ACC112 (cell line): ENCODE data around the gene TSHZ2.

ENCODE experiments used
- H2AFZ ChIP-seq: fragments of 200-600 bp; sonication (generic); one replicate; pipeline ENCODE4 v1.6.0; 2017; ENCODE audit warnings: antibody characterized with exemption, low read length; ENCODE audit not compliant: unreplicated experiment
- H3K27ac ChIP-seq: fragments of 200-600 bp; sonication (generic); 2 replicates; pipeline ENCODE4 v1.5.1; 2014; ENCODE audit warnings: low read depth, mild to moderate bottlenecking, antibody characterized with exemption, low read length, moderate library complexity
- H3K27me3 ChIP-seq: fragments of 200-600 bp; sonication (generic); 2 replicates; pipeline ENCODE4 v1.6.1; 2014; ENCODE audit warnings: mild to moderate bottlenecking, antibody characterized with exemption, low read length, moderate library complexity, mixed read lengths; ENCODE audit not compliant: insufficient read depth
- H3K36me3 ChIP-seq: fragments of 200-600 bp; sonication (generic); 2 replicates; pipeline ENCODE4 v1.6.1; 2016; ENCODE audit warnings: mild to moderate bottlenecking, antibody characterized with exemption, low read length, moderate library complexity, mixed read lengths; ENCODE audit not compliant: insufficient read depth
- H3K4me1 ChIP-seq: fragments of 200-600 bp; sonication (generic); one replicate; pipeline ENCODE4 v1.6.1; 2016; ENCODE audit warnings: low read length, mixed read lengths; ENCODE audit not compliant: insufficient read depth, unreplicated experiment, control insufficient read depth
- H3K4me3 ChIP-seq: fragments of 200-600 bp; sonication (generic); 2 replicates; pipeline ENCODE4 v1.5.1; 2014; ENCODE audit warnings: mild to moderate bottlenecking, low read depth, low read length
- H3K79me2 ChIP-seq: fragments of 200-600 bp; sonication (generic); one replicate; pipeline ENCODE4 v1.6.0; 2016; ENCODE audit warnings: low read length; ENCODE audit not compliant: control insufficient read depth, unreplicated experiment, insufficient read depth

Gene TSHZ2

GRCh38 chr20:52941808-52942207 lies 30.4 kb upstream of the TSHZ2 start:
- H3K27me3 ChIP-seq = no peaks in the 10 kb centered on the region
- no peaks in the 10 kb centered on the region for H3K79me2 ChIP-seq
- no peaks in the 10 kb centered on the region for H3K36me3 ChIP-seq
- no peak overlapping the region for H3K4me3 ChIP-seq
- H2AFZ ChIP-seq = no peak overlapping the region
- H3K27ac ChIP-seq = no peak overlapping the region
- peaks cover 9% of the 10 kb centered on the region for H3K4me1 ChIP-seq

GRCh38 chr20:52943185-52943841 lies 28.8 kb upstream of the TSHZ2 start:
- H2AFZ ChIP-seq = no peak overlapping the region
- no peak overlapping the region for H3K4me3 ChIP-seq
- no peaks in the 10 kb centered on the region for H3K79me2 ChIP-seq
- H3K4me1 ChIP-seq = peaks cover 9% of the 10 kb centered on the region
- H3K36me3 ChIP-seq = no peaks in the 10 kb centered on the region
- H3K27me3 ChIP-seq = no peaks in the 10 kb centered on the region
- H3K27ac ChIP-seq = peak overlapping the region; percentile 23; the same call in 1 of the 2 replicates

GRCh38 chr20:52945268-52945667 lies 26.9 kb upstream of the TSHZ2 start:
- Histone ChIP-seq H3K27ac (no peak overlapping the region), H3K27me3 (no peaks in the 10 kb centered on the region), H2AFZ (no peak overlapping the region), H3K36me3 (no peaks in the 10 kb centered on the region), H3K4me3 (no peak overlapping the region), H3K4me1 (peaks cover 9% of the 10 kb centered on the region), H3K79me2 (no peaks in the 10 kb centered on the region)

GRCh38 chr20:52945862-52946522 lies 26.2 kb upstream of the TSHZ2 start:
- H3K4me3 ChIP-seq = no peak overlapping the region
- H3K36me3 ChIP-seq = no peaks in the 10 kb centered on the region
- no peak overlapping the region for H2AFZ ChIP-seq
- no peaks in the 10 kb centered on the region for H3K79me2 ChIP-seq
- no peak overlapping the region for H3K27ac ChIP-seq
- H3K4me1 ChIP-seq = peaks cover 9% of the 10 kb centered on the region
- no peaks in the 10 kb centered on the region for H3K27me3 ChIP-seq

- H3K27ac ChIP-seq = no peak overlapping the region
- no peaks in the 10 kb centered on the region for H3K27me3 ChIP-seq
- no peaks in the 10 kb centered on the region for H3K36me3 ChIP-seq
- H3K4me1 ChIP-seq = peaks cover 3% of the 10 kb centered on the region
- H2AFZ ChIP-seq = no peak overlapping the region
- no peaks in the 10 kb centered on the region for H3K79me2 ChIP-seq
- H3K4me3 ChIP-seq = no peak overlapping the region
Measured at GRCh38 chr20:52948491-52948890, 23.7 kb upstream of the TSHZ2 start.

DNA sequence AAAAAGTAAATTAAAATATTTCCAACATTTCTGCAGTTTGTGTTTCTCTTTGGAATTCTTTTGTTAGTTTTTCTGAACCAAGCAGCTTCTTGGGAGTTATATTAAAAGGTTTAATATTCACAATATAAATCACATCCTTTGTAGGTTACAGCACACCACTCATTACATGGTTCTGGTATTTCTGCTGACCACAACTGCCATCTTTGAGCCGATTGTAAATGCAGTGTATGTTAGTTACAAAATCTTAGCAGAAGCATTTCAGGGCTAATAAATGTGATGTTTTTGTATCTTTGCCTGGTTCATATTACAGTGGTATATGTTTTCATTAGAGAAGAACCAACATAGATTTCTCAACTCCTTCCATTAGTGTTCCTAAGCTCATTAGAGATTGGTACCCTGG lies 19.1 kb upstream of the TSHZ2 start:
- Histone ChIP-seq H3K27ac (no peak overlapping the region), H3K4me1 (no peaks in the 10 kb centered on the region), H3K79me2 (no peaks in the 10 kb centered on the region), H2AFZ (no peak overlapping the region), H3K36me3 (no peaks in the 10 kb centered on the region), H3K4me3 (no peak overlapping the region), H3K27me3 (no peaks in the 10 kb centered on the region)

DNA sequence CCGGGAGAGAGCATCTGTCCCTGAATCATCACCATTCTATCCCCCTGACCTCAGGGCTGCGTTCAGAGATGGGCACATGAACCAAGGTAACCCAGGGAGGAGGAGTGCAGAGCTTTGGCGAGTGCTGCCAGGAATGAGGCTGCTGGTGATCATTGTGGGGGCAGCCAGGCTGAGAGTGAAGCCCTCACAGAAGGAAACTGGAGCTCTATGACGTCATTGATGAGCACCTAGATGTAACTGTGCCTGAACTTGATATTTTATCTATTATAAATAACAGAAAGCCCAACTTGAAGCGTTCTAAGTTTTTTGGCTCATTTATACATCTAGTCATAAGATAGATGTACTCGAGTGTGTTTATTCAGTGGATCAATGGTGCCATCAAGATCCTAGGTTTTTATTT lies 17.3 kb upstream of the TSHZ2 start:
- Histone ChIP-seq H3K27ac (no peak overlapping the region), H3K4me1 (no peaks in the 10 kb centered on the region), H3K27me3 (no peaks in the 10 kb centered on the region), H2AFZ (no peak overlapping the region), H3K4me3 (no peak overlapping the region), H3K79me2 (no peaks in the 10 kb centered on the region), H3K36me3 (no peaks in the 10 kb centered on the region)

DNA sequence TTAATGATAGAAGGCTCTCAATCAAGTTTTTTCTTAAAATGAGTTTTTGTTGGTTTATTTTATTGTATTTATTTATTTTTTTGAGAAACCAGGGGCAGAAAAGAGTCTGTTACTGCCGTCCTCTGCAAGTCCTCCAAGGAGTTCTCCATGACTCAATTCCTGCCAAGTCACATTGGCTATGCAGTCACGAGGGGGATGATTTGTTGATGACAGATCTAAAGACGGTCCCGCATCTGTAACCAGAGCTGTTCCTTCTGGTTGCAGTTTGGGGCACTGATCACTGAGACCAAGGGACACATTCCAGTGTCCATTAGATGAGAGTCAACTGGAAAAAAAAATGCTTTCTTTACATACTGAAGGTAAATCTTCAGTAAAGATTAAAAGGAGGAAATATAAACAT lies 13.9 kb upstream of the TSHZ2 start:
- no peaks in the 10 kb centered on the region for H3K4me1 ChIP-seq
- H2AFZ ChIP-seq = no peak overlapping the region
- H3K27ac ChIP-seq = no peak overlapping the region
- no peaks in the 10 kb centered on the region for H3K27me3 ChIP-seq
- no peaks in the 10 kb centered on the region for H3K79me2 ChIP-seq
- no peak overlapping the region for H3K4me3 ChIP-seq
- H3K36me3 ChIP-seq = no peaks in the 10 kb centered on the region

DNA sequence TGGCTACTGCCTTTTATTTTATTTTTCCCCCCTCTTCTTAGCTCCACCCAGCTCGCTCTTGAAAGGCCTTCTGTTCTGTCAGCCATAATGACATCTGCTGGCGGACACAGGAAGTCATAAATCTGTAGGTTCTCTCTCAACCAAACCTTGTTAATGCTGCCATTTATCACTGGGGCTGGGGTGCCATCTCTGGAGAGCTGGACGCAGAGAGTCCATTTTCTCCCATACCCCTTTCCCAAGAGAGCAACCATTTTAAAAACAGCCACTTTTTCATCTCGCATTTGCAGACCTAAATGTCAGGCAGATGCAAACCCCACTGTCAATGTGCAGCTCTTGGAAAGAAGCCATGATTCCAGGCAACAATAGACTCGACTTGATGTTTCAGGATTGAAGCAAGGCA lies 13.0 kb upstream of the TSHZ2 start:
- H3K79me2 ChIP-seq = no peaks in the 10 kb centered on the region
- H3K27ac ChIP-seq = no peak overlapping the region
- no peaks in the 10 kb centered on the region for H3K27me3 ChIP-seq
- no peaks in the 10 kb centered on the region for H3K4me1 ChIP-seq
- no peak overlapping the region for H3K4me3 ChIP-seq
- no peaks in the 10 kb centered on the region for H3K36me3 ChIP-seq
- H2AFZ ChIP-seq = no peak overlapping the region

DNA sequence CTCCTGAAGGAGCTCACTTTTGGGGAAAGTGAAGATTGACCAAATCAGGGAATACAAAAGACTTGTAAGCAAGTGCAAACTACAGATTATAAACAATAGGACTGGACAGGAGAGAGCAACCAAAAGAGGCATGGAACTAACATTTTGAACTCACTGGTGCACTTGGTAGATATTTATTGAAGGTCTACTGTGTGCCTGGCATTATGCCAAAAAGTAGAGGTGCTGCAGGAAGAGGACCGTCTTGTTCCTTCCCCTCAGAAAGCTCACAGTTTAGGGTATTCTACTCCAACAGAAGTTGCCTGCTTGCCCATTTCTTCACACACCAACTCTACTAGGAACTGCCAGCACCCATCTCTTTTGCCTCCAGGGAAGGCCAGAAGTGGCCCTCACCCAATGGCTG lies 10.0 kb upstream of the TSHZ2 start:
- no peaks in the 10 kb centered on the region for H3K27me3 ChIP-seq
- no peaks in the 10 kb centered on the region for H3K4me1 ChIP-seq
- H3K79me2 ChIP-seq = no peaks in the 10 kb centered on the region
- no peaks in the 10 kb centered on the region for H3K36me3 ChIP-seq
- H2AFZ ChIP-seq = no peak overlapping the region
- no peak overlapping the region for H3K4me3 ChIP-seq
- no peak overlapping the region for H3K27ac ChIP-seq

DNA sequence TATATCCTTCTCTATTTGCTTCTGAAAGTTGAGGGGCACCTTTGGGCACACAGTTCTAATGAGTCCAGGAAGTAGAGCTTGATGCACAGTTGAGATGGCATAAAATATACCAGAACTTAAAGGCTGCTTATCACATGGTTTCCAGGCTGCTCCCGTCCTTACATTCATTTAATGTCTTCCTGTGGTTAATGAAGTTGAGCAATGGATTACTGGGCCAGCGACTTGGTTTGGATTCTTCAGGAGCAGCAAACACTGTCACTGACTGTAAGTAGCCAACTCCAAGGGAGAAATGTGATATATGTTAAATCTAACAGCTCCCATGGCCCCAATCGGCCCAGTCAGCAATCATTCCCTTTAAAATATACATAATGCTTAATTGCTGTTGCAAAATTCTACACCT lies 9.0 kb upstream of the TSHZ2 start:
- Histone ChIP-seq H3K4me1 (no peaks in the 10 kb centered on the region), H3K36me3 (no peaks in the 10 kb centered on the region), H3K27ac (no peak overlapping the region), H2AFZ (no peak overlapping the region), H3K4me3 (no peak overlapping the region), H3K27me3 (no peaks in the 10 kb centered on the region), H3K79me2 (no peaks in the 10 kb centered on the region)
